T-cell (primary cell): ENCODE measurements around the gene PNPLA3. TPM values are rescaled to one million over a fixed set of nuclear protein-coding genes. Genes with fewer than 3 reads are reported as not detected.

Experiments
- ATAC-seq, 4 experiments: fragments of 200-7000 bp in 3 of 4; fragments of 150-1000 bp in 1 of 4; cut with Tn5 transposase; replicated peaks in 1 of 4; 1 replicate in 3 of 4; 2 replicates in 1 of 4; pipeline ENCODE4 v1.10.0; 2021; ENCODE audit warnings: moderate library complexity in 3 of 4, mild to moderate bottlenecking in 2 of 4, moderate number of reproducible peaks in 1 of 4
- CTCF ChIA-PET, 2 donors: fragments of 300-600 bp; sonication (Branson Sonifier 250); formaldehyde crosslinking; loops; one replicate each; lab custom pipeline; 2022; ENCODE audit warnings: antibody characterized with exemption in 2 of 2; lab: Charles Lee
- POLR2A ChIA-PET, 2 donors: fragments of 300-600 bp; sonication (Branson Sonifier 250); formaldehyde crosslinking; loops; one replicate each; lab custom pipeline; 2022; ENCODE audit warnings: antibody characterized with exemption in 2 of 2; lab: Charles Lee
- DNase-seq, 35 experiments: peaks; one replicate each; pipeline versions ENCODE4 v3.0.0 to v3.0.0-alpha.2; 2013 to 2023
- H3K27ac ChIP-seq: one replicate; pipeline ENCODE4 v1.5.1; 2013; ENCODE audit warnings: low read length
- H3K27me3 ChIP-seq, 2 experiments: replicated peaks in 1 of 2; 1 replicate in 1 of 2; 2 replicates in 1 of 2; pipeline versions ENCODE4 v1.6.1 to v1.7.0; 2013; ENCODE audit warnings: low read length in 1 of 2, mixed read lengths in 1 of 2; ENCODE audit not compliant: control insufficient read depth in 2 of 2, insufficient read depth in 2 of 2; ENCODE audit errors: extremely low read depth in 1 of 2
- H3K36me3 ChIP-seq, 2 donors: 1 replicate in 1 of 2; 2 replicates in 1 of 2; pipeline versions ENCODE4 v1.6.1 to v1.7.0; 2013; ENCODE audit warnings: low read length in 1 of 2; ENCODE audit not compliant: control insufficient read depth in 2 of 2, insufficient read depth in 1 of 2; ENCODE audit errors: extremely low read depth in 1 of 2
- H3K4me1 ChIP-seq, 2 experiments: 1 replicate in 1 of 2; 2 replicates in 1 of 2; pipeline versions ENCODE4 v1.6.1 to v1.7.0; 2013; ENCODE audit warnings: low read length in 2 of 2, mixed read lengths in 1 of 2; ENCODE audit not compliant: insufficient read depth in 2 of 2, control insufficient read depth in 1 of 2; ENCODE audit errors: extremely low read depth in 1 of 2
- H3K4me3 ChIP-seq, 2 donors: 1 replicate in 1 of 2; 2 replicates in 1 of 2; pipeline versions ENCODE4 v1.5.1 to v1.7.0; 2013; ENCODE audit warnings: mild to moderate bottlenecking in 2 of 2, low read length in 1 of 2, moderate library complexity in 1 of 2; ENCODE audit not compliant: control insufficient read depth in 1 of 2; ENCODE audit errors: extremely low read depth in 1 of 2
- H3K9me3 ChIP-seq: 2 replicates; pipeline ENCODE4 v1.7.0; 2013
- H3K27ac Mint-ChIP-seq, 2 donors: one replicate each; pipeline ENCODE4 v1.8.0; 2020 to 2021; ENCODE audit warnings: mild to moderate bottlenecking in 2 of 2, mixed read lengths in 2 of 2
- H3K27me3 Mint-ChIP-seq, 2 donors: one replicate each; pipeline ENCODE4 v1.8.0; 2021 to 2022; ENCODE audit warnings: mixed read lengths in 2 of 2
- H3K36me3 Mint-ChIP-seq: one replicate; pipeline ENCODE4 v1.8.0; 2021; ENCODE audit warnings: mixed read lengths
- H3K4me1 Mint-ChIP-seq, 3 donors: one replicate each; pipeline ENCODE4 v1.8.0; 2020 to 2022; ENCODE audit warnings: mixed read lengths in 3 of 3, mild to moderate bottlenecking in 1 of 3
- H3K4me3 Mint-ChIP-seq, 3 donors: one replicate each; pipeline ENCODE4 v1.8.0; 2020 to 2022; ENCODE audit warnings: mild to moderate bottlenecking in 3 of 3, mixed read lengths in 3 of 3, moderate library complexity in 3 of 3
- H3K9me3 Mint-ChIP-seq, 3 donors: one replicate each; pipeline ENCODE4 v1.8.0; 2020 to 2022; ENCODE audit warnings: mixed read lengths in 3 of 3
- WGBS: methylation state at CpG from one replicate; pipeline ENCODE4 v1.1.5; 2013; ENCODE audit warnings: missing lambda C conversion rate; ENCODE audit not compliant: insufficient coverage; 5-methylcytosine and 5-hydroxymethylcytosine counted together
- total RNA-seq, 35 experiments: library from RNA in 6 of 35; stranded (reverse) in 6 of 35; fragments of 120-200 nt in 1 of 35; gene quantifications; one replicate each; pipeline versions ENCODE4 v1.2.1 to v1.2.4 and lab custom pipeline; 2013 to 2026

The PNPLA3 gene
- total RNA-seq, 5 donors from 2014 or later (not counting 1 experiment from before 2014, with no cell fraction given) = 0.13 to 0.26 (median 0.16) TPM; not detected in 2

DNA sequence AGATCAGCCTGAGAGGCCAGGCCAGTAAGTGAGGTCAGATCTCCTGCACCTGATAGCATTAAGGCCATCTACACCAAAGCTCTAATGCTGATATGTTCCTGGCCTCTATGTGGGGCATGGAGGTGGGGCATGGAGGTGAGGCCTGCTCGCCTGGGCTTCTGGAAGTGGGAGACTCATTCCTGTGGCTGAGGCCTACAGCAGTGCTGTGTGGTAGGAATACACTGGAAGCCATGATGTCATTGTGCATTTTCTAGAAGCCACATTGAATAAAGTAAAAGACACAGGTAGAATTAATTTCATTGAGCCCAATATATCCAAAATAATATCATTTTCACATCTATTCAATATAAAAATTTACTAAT lies 2.7 kb downstream of the PNPLA3 start:
- no peaks in the 10 kb centered on the region for H3K9me3 ChIP-seq
- ATAC-seq = no peak

DNA sequence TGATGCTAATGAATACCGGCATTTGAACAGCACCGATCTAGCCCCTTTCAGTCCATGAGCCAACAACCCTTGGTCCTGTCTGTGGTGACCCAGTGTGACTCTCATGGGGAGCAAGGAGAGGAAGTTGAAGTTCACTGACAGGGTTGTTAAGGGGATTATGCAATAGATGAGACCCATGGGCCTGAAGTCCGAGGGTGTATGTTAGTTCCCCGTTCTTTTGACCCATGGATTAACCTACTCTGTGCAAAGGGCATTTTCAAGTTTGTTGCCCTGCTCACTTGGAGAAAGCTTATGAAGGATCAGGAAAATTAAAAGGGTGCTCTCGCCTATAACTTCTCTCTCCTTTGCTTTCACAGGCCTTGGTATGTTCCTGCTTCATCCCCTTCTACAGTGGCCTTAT lies 4.9 kb downstream of the PNPLA3 start:
- CTCF ChIA-PET = no interaction called here
- Mint-ChIP-seq H3K4me3 (no peak overlapping the region), H3K27me3 (peaks cover 5 to 15% of the 10 kb centered on the region in 2 donors), H3K36me3 (no peaks in the 10 kb centered on the region), H3K9me3 (no peaks in the 10 kb centered on the region), H3K4me1 (peaks cover 0 to 4% (median 2%) of the 10 kb centered on the region in 3 donors), H3K27ac (no peak overlapping the region)
- 78% methylated on average over 3 of the region's 5 CpGs for WGBS
- no peak overlapping the region for H3K4me3 ChIP-seq
- POLR2A ChIA-PET = no interaction called here
- H3K9me3 ChIP-seq = no peaks in the 10 kb centered on the region
- no peak for ATAC-seq
- H3K4me1 ChIP-seq = peaks cover 0 to 9% of the 10 kb centered on the region in 2 experiments
- H3K36me3 ChIP-seq = no peaks in the 10 kb centered on the region
- no peak for DNase-seq
- H3K27me3 ChIP-seq = peaks cover 7 to 44% of the 10 kb centered on the region in 2 experiments
- H3K27ac ChIP-seq = no peak overlapping the region

More for the DNA sequence above, 2.7 kb downstream of the PNPLA3 start:
- Histone ChIP-seq H3K27ac (no peak overlapping the region), H3K4me3 (no peak overlapping the region), H3K36me3 (no peaks in the 10 kb centered on the region), H3K4me1 (peaks cover 0 to 16% of the 10 kb centered on the region in 2 experiments), H3K27me3 (peaks cover 7 to 64% of the 10 kb centered on the region in 2 experiments)
- CTCF ChIA-PET = no interaction called here
- Mint-ChIP-seq H3K4me1 (peaks cover 7 to 8% (median 7%) of the 10 kb centered on the region in 3 donors), H3K36me3 (no peaks in the 10 kb centered on the region), H3K9me3 (no peaks in the 10 kb centered on the region), H3K4me3 (no peak overlapping the region), H3K27ac (no peak overlapping the region), H3K27me3 (peaks cover 4 to 15% of the 10 kb centered on the region in 2 donors)
- DNase-seq = no peak
- POLR2A ChIA-PET = no interaction called here
- no CpG with 5 or more reads among the region's 1 CpG for WGBS

DNA sequence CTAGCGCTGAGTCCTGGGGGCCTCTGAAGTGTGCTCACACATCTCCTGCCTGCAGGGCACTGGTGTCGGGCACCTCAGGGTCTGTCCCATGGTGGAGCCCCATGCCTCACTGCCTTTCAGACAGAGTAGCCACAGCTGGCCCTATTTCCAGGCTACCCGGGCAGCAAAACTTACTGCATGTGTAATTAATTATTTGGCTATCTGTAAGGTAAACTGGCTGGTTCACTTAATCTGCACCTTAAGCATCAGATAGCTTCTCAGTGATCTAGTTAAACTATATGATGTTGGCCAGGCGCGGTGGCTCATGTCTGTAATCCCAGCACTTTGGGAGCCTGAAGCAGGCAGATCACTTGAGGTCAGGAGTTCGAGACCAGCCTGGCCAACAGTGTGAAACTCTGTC lies 5.3 kb downstream of the PNPLA3 start:
- H3K27ac ChIP-seq = no peak overlapping the region
- H3K4me1 Mint-ChIP-seq = peaks cover 0 to 4% (median 2%) of the 10 kb centered on the region in 3 donors
- no peaks in the 10 kb centered on the region for H3K9me3 Mint-ChIP-seq
- ChIA-PET POLR2A (interaction anchor here in 1 of 2 donors (0.6 kb wide), 1 partner anchor 1679 kb away, joined by 5 read pairs; no protein-coding TSS in a partner anchor), CTCF (interaction anchor here in 1 of 2 donors (0.7 kb wide), 1 partner anchor 38 kb away, joined by 3 read pairs; no protein-coding TSS in a partner anchor)
- H3K27me3 ChIP-seq = peaks cover 7 to 40% of the 10 kb centered on the region in 2 experiments
- no peaks in the 10 kb centered on the region for H3K36me3 ChIP-seq
- peaks cover 8 to 15% of the 10 kb centered on the region in 2 donors for H3K27me3 Mint-ChIP-seq
- DNase-seq = no peak
- ATAC-seq = no peak
- no peaks in the 10 kb centered on the region for H3K36me3 Mint-ChIP-seq
- H3K4me1 ChIP-seq = peaks cover 0 to 6% of the 10 kb centered on the region in 2 experiments
- no peak overlapping the region for H3K4me3 Mint-ChIP-seq
- H3K9me3 ChIP-seq = no peaks in the 10 kb centered on the region
- no peak overlapping the region for H3K27ac Mint-ChIP-seq
- no peak overlapping the region for H3K4me3 ChIP-seq
- 75% methylated on average over 6 of the region's 6 CpGs for WGBS

DNA sequence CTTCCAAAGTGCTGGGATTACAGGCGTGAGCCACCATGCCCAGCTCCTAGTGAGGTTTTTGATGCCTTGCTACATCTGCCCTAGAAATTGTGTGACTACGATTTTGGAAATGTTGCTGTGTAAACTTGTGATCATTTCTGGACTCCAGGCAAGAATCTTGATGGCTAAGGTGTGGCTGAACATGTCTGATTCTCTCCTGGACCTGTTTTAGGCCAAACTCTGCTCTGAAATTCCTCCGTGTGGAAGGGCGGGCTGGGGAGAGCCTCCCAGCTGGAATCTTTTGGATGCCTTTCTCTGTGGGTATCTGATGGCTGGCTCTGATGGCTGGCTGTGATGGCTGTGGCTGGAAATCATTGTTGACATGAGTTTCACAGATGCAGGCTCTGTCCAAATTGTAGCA lies 8.2 kb downstream of the PNPLA3 start:
- Histone ChIP-seq H3K4me3 (no peak overlapping the region), H3K27me3 (peaks cover 0 to 34% of the 10 kb centered on the region in 2 experiments), H3K4me1 (no peaks in the 10 kb centered on the region), H3K9me3 (no peaks in the 10 kb centered on the region), H3K27ac (no peak overlapping the region), H3K36me3 (no peaks in the 10 kb centered on the region)
- no peaks in the 10 kb centered on the region for H3K36me3 Mint-ChIP-seq
- no peak for DNase-seq
- peaks cover 12 to 21% of the 10 kb centered on the region in 2 donors for H3K27me3 Mint-ChIP-seq
- 88% methylated on average over 4 of the region's 4 CpGs for WGBS
- no peak for ATAC-seq
- no peaks in the 10 kb centered on the region for H3K9me3 Mint-ChIP-seq
- H3K4me1 Mint-ChIP-seq = no peaks in the 10 kb centered on the region
- ChIA-PET POLR2A (no interaction called here), CTCF (interaction anchor here in 1 of 2 donors (0.6 kb wide), 1 partner anchor 125 kb away, joined by 4 read pairs; no protein-coding TSS in a partner anchor)
- no peak overlapping the region for H3K27ac Mint-ChIP-seq
- no peak overlapping the region for H3K4me3 Mint-ChIP-seq

DNA sequence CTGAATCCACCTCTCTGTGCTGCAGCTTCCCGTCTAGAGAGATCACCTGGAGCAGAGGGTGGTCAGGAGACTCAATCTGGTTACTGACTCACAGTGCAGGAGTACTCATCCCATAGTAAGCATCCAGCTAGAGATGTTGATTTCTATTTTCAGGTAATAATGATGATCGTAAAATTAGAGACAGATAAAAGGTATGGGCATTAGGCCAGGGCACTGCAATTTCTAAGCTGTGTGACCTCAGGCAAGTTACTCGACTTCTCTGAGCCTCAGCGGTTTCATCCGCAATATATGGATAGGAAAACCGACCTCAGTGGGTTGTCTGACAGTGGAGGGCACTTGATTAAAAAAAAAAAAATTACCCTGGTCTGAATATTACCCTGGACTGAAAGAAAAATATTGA lies 17.8 kb downstream of the PNPLA3 start:
- H3K36me3 Mint-ChIP-seq = no peaks in the 10 kb centered on the region
- POLR2A ChIA-PET = interaction anchor here in 1 of 2 donors (0.7 kb wide), 1 partner anchor 1873 kb away, joined by 5 read pairs; no protein-coding TSS in a partner anchor

DNA sequence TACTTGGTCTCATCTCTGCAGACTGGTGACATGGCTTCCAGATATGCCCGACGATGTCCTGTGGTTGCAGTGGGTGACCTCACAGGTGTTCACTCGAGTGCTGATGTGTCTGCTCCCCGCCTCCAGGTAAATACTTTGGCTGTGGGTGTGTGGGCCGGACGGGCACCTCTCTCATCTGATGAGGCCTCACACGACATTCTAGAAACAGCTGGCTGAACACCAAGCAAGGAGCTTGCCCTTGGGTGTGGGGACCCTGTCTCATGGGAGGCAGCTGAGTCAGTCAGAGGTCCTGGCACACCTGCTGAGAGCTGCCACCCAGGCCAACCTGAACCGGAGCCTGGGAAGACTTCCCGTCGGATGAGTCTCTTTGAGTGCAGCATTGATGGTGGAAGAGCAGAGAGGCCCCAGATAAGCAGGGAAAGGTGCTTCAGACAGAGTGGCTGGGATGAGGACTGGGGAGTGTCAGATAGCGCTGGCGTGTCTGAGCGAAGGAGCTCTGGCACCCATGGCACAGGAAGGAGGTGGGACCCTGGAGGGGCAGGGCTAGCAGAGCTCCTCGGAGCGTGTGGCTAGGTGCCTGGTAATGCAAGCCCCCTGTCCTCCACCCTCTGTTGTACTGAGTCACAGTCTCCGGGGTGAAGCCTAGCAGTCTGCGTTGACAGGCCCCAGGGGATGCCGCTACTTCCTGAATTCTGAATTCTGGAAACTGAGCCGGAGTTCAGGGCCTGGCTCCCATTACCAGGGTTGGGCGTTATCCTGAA lies 21.2 kb downstream of the PNPLA3 start:
- Mint-ChIP-seq H3K27ac (no peak overlapping the region), H3K4me3 (no peak overlapping the region), H3K9me3 (no peaks in the 10 kb centered on the region), H3K36me3 (no peaks in the 10 kb centered on the region), H3K4me1 (peaks cover 0 to 7% (median 0%) of the 10 kb centered on the region in 3 donors), H3K27me3 (peaks cover 21 to 27% of the 10 kb centered on the region in 2 donors)
- ATAC-seq (no peak), DNase-seq (no peak)
- H3K27me3 ChIP-seq = peaks cover 0 to 27% of the 10 kb centered on the region in 2 experiments
- POLR2A ChIA-PET = interaction anchor here in 1 of 2 donors (0.6 kb wide), 1 partner anchor 266 kb away, joined by 4 read pairs; no protein-coding TSS in a partner anchor
- H3K36me3 ChIP-seq = no peaks in the 10 kb centered on the region
- no peaks in the 10 kb centered on the region for H3K9me3 ChIP-seq
- WGBS = 80% methylated on average over 18 of the region's 20 CpGs
- CTCF ChIA-PET = interaction anchor here in 1 of 2 donors (0.6 kb wide), 1 partner anchor 15 kb away, joined by 3 read pairs; no protein-coding TSS in a partner anchor
- H3K27ac ChIP-seq = no peak overlapping the region
- H3K4me3 ChIP-seq = no peak overlapping the region
- H3K4me1 ChIP-seq = peaks cover 0 to 3% of the 10 kb centered on the region in 2 experiments

More for the DNA sequence above, 17.8 kb downstream of the PNPLA3 start:
- Mint-ChIP-seq H3K4me3 (no peak overlapping the region), H3K9me3 (no peaks in the 10 kb centered on the region), H3K27me3 (peaks cover 29 to 31% of the 10 kb centered on the region in 2 donors), H3K4me1 (peaks cover 0 to 7% (median 0%) of the 10 kb centered on the region in 3 donors), H3K27ac (no peak overlapping the region)
- ATAC-seq (no peak), DNase-seq (no peak)
- peaks cover 0 to 3% of the 10 kb centered on the region in 2 experiments for H3K4me1 ChIP-seq
- peaks cover 0 to 29% of the 10 kb centered on the region in 2 experiments for H3K27me3 ChIP-seq
- H3K4me3 ChIP-seq = no peak overlapping the region
- H3K9me3 ChIP-seq = no peaks in the 10 kb centered on the region
- no peaks in the 10 kb centered on the region for H3K36me3 ChIP-seq
- H3K27ac ChIP-seq = no peak overlapping the region
- CTCF ChIA-PET = no interaction called here
- 67% methylated on average over 1 of the region's 6 CpGs for WGBS
